Osteocyte (in vitro differentiated cells): ENCODE measurements around the gene BPI. TPM values are rescaled to one million over a fixed set of nuclear protein-coding genes. Genes with fewer than 3 reads are reported as not detected.

Experiments
- DNase-seq: peaks from one replicate; pipeline ENCODE4 v3.0.0; 2021; ENCODE audit warnings: mixed read lengths; ENCODE audit not compliant: unreplicated experiment; ENCODE audit errors: extremely low spot score
- H3K27ac Mint-ChIP-seq: one replicate; pipeline ENCODE4 v1.8.0; 2021; ENCODE audit warnings: mild to moderate bottlenecking, mixed read lengths; ENCODE audit not compliant: unreplicated experiment
- H3K27me3 Mint-ChIP-seq: one replicate; pipeline ENCODE4 v1.8.0; 2021; ENCODE audit warnings: mixed read lengths; ENCODE audit not compliant: unreplicated experiment
- H3K36me3 Mint-ChIP-seq: one replicate; pipeline ENCODE4 v1.8.0; 2021; ENCODE audit warnings: mixed read lengths; ENCODE audit not compliant: unreplicated experiment
- H3K4me1 Mint-ChIP-seq: one replicate; pipeline ENCODE4 v1.8.0; 2021; ENCODE audit warnings: mixed read lengths; ENCODE audit not compliant: unreplicated experiment
- H3K4me3 Mint-ChIP-seq: one replicate; pipeline ENCODE4 v1.8.0; 2021; ENCODE audit warnings: mild to moderate bottlenecking, moderate library complexity, mixed read lengths; ENCODE audit not compliant: unreplicated experiment
- H3K9me3 Mint-ChIP-seq: one replicate; pipeline ENCODE4 v1.8.0; 2021; ENCODE audit warnings: mixed read lengths; ENCODE audit not compliant: unreplicated experiment
- total RNA-seq: library from RNA; stranded (reverse); gene quantifications from 2 replicates; pipeline ENCODE4 v1.2.1, GENCODE V29; 2021
- TF ChIP-seq, protein P1 (sequence below): fragments of 200-600 bp; sonication (generic); IDR thresholded peaks from 2 replicates; pipeline ENCODE4 v1.5.0; 2021; ENCODE audit warnings: antibody characterized with exemption, mild to moderate bottlenecking, moderate library complexity

The BPI gene
- total RNA-seq, 1 donor from 2014 or later = 8.5 TPM

DNA sequence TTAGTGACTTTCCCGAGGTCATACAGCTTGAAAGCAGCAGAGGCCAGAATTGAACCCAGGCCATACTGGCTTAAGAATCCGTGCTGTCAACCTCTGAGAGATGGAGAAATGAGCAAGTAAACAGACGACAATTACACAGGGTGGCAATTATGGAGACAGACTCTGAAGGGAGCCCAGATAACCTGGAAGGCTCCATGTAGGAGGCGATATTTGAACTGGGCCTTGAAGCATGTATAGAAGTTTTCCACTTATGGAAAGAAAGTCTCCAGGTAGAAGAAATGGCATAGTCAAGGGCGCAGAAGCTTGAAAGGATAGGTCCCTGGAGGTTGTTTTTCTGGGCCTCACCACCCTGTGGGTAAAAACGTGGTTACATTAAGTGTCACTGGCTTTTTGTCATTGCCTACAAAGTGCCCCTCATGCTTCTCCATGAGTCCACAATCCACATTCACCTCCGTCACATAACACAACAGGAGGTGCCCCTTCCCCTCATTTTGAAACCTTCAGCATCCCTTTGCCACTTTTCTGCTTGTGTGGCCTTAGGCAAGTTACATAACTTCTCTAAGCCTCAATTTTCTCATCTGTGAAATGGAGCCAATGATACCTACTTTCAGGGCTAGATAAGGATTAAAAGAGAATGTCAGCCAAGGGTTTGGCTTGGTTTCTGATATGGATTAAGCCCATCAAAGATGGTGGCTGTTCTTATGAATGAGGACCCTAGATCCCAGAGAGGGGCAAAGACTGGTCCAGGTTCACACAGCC lies 5.9 kb upstream of the BPI start:
- peaks cover 29% of the 10 kb centered on the region for H3K4me1 Mint-ChIP-seq
- no peaks in the 10 kb centered on the region for H3K36me3 Mint-ChIP-seq
- peak overlapping the region; percentile 87 for H3K27ac Mint-ChIP-seq
- H3K9me3 Mint-ChIP-seq = no peaks in the 10 kb centered on the region
- peaks cover 3% of the 10 kb centered on the region for H3K27me3 Mint-ChIP-seq
- DNase-seq = no peak
- TF ChIP-seq, protein P1, sequence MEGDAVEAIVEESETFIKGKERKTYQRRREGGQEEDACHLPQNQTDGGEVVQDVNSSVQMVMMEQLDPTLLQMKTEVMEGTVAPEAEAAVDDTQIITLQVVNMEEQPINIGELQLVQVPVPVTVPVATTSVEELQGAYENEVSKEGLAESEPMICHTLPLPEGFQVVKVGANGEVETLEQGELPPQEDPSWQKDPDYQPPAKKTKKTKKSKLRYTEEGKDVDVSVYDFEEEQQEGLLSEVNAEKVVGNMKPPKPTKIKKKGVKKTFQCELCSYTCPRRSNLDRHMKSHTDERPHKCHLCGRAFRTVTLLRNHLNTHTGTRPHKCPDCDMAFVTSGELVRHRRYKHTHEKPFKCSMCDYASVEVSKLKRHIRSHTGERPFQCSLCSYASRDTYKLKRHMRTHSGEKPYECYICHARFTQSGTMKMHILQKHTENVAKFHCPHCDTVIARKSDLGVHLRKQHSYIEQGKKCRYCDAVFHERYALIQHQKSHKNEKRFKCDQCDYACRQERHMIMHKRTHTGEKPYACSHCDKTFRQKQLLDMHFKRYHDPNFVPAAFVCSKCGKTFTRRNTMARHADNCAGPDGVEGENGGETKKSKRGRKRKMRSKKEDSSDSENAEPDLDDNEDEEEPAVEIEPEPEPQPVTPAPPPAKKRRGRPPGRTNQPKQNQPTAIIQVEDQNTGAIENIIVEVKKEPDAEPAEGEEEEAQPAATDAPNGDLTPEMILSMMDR = no peak
- no peak overlapping the region for H3K4me3 Mint-ChIP-seq

GRCh38 chr20:38298768-38299288 lies 5.1 kb upstream of the BPI start:
- H3K27me3 Mint-ChIP-seq = peaks cover 3% of the 10 kb centered on the region
- no peaks in the 10 kb centered on the region for H3K9me3 Mint-ChIP-seq
- TF ChIP-seq, protein P1 = no peak
- H3K27ac Mint-ChIP-seq = peak overlapping the region; percentile 87
- H3K36me3 Mint-ChIP-seq = no peaks in the 10 kb centered on the region
- H3K4me1 Mint-ChIP-seq = peaks cover 30% of the 10 kb centered on the region
- H3K4me3 Mint-ChIP-seq = no peak overlapping the region
- DNase-seq = no peak

- no peak for DNase-seq
- no peaks in the 10 kb centered on the region for H3K36me3 Mint-ChIP-seq
- TF ChIP-seq, protein P1 = no peak
- no peak overlapping the region for H3K27ac Mint-ChIP-seq
- H3K9me3 Mint-ChIP-seq = no peaks in the 10 kb centered on the region
- H3K4me3 Mint-ChIP-seq = no peak overlapping the region
- peaks cover 3% of the 10 kb centered on the region for H3K27me3 Mint-ChIP-seq
- H3K4me1 Mint-ChIP-seq = peaks cover 34% of the 10 kb centered on the region
Observed at GRCh38 chr20:38299963-38300362, 4.0 kb upstream of the BPI start.

GRCh38 chr20:38300438-38300837 lies 3.5 kb upstream of the BPI start:
- TF ChIP-seq, protein P1 = no peak
- Mint-ChIP-seq H3K36me3 (no peaks in the 10 kb centered on the region), H3K4me1 (peaks cover 34% of the 10 kb centered on the region), H3K27ac (peak overlapping the region; percentile 5), H3K9me3 (no peaks in the 10 kb centered on the region), H3K4me3 (no peak overlapping the region), H3K27me3 (peaks cover 3% of the 10 kb centered on the region)
- no peak for DNase-seq

DNA sequence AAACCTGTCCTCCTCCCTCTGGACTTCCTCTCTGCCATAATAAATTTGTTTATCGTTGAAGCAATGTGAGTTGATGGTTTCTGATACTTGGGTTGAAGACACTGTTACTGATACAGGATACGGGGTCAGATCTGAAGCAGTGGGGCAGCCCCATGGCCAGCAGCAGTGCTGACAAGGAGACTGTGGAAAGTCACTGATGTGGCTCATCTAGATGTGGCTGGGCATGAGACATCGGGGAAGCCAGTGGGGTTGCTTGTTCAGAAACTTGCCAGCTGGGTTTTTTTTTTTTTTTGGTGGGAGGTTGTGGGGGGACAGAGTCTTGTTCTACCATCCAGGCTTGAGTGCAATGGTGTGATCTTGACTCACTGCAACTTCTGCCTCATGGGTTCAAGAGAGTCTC lies 2.6 kb upstream of the BPI start:
- Mint-ChIP-seq H3K4me3 (no peak overlapping the region), H3K27me3 (peaks cover 3% of the 10 kb centered on the region), H3K9me3 (no peaks in the 10 kb centered on the region), H3K36me3 (no peaks in the 10 kb centered on the region), H3K4me1 (peaks cover 32% of the 10 kb centered on the region), H3K27ac (peak overlapping the region; percentile 19)
- TF ChIP-seq, protein P1 = no peak
- no peak for DNase-seq
